Posterior vena cava (tissue), 2 donors: ENCODE data around the gene LAPTM5. TPM values are rescaled to one million over a fixed set of nuclear protein-coding genes. Genes with fewer than 3 reads are reported as not detected.
A peak's percentile ranks its signal among the peaks of the same experiment; 100 is the strongest.
"Not testable (repeated sequence)": the region's sequence is repeated elsewhere in the genome, so short reads cannot be mapped to it uniquely, and the experiment has no call there.

Experiments used
- DNase-seq: peaks from one replicate; pipeline ENCODE4 v3.0.0-alpha.2; 2020; ENCODE audit warnings: low spot score
- intact Hi-C, 2 donors: fragments of 100-400 bp; cut with DNase I; formaldehyde crosslinking; loops; one replicate each; pipeline versions ENCODE4 v1.14.1 to v1.14.2; 2022 to 2023
- long read RNA-seq, 2 donors: library from polyadenylated mRNA; unstranded; transcript quantifications; one replicate each; pipeline ENCODE4 v2.0.0, GENCODE V29; 2020 to 2021
- total RNA-seq, 2 donors: library from RNA; stranded (reverse); fragmentation: NEBNext Ultra II Directional; extraction: Animal tissue kit (Norgen Biotek cat#: 25700); gene quantifications; one replicate each; pipeline ENCODE4 v1.2.1, GENCODE V29; 2021
- donor health status: DM: yes; HTN: yes; CAD: no.
- donor health status: DM: yes; HTN: yes; CAD: no.

The LAPTM5 gene, protein sequence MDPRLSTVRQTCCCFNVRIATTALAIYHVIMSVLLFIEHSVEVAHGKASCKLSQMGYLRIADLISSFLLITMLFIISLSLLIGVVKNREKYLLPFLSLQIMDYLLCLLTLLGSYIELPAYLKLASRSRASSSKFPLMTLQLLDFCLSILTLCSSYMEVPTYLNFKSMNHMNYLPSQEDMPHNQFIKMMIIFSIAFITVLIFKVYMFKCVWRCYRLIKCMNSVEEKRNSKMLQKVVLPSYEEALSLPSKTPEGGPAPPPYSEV
- total RNA-seq, result 100 to 1,000 TPM in 1 of 2 donors, 10 to 100 TPM in 1; 80.1 to 120 TPM
- long read RNA-seq, donor 1, transcript LAPTM5-201 (8 exons, 2,223 nt), result major isoform, 27 of 41 reads
- long read RNA-seq, donor 1, partial matches to known transcripts, result 6 of 41 reads
- long read RNA-seq, donor 1, other reads (novel, unspliced or antisense), result 8 of 41 reads
- long read RNA-seq, donor 2, transcript LAPTM5-201 (8 exons, 2,223 nt), result major isoform, 30 of 45 reads
- long read RNA-seq, donor 2, partial matches to known transcripts, result 6 of 45 reads
- long read RNA-seq, donor 2, other reads (novel, unspliced or antisense), result 9 of 45 reads

DNA sequence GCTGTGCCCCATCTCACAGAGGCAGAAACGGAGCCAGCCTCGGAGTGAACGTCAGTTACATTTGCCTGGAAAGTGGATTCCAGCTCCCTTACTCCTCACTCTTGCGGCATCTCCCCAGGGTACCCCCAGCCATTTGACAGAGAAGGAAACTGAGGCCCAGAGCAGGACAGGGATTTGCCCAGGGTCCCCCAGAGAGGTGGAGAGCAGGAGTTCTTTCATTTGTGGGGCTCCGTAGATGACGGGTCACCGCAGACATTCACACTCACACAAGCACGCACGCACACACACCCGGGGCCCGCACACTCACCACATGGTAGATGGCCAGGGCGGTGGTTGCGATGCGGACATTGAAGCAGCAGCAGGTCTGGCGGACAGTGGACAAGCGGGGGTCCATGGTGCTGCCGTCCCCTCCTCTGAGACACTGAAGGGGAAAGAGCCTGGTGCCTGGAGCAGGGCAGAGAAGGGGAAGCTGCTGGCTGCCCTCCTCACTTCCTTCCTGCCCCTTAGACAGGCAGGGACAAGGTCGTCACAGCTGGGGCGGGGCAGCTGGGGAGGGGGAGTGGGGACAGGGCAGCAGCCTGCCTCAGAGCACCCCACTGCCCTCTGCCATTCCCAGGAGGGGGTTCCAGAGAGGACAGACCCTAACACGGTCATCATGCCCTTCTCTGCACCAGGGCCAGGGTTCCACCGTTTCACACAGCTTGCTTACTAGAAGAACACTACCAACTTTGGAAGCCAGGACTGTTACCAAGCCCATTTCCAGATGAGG is at the start of gene LAPTM5:
Gene LAPTM5, minus strand, starts transcription at position 423 of the 769 bp plus-strand sequence. Its CDS starts 29 bp downstream, at position 394.
- peak; percentile 93 for DNase-seq
- intact Hi-C loops, result no loop called here

DNA sequence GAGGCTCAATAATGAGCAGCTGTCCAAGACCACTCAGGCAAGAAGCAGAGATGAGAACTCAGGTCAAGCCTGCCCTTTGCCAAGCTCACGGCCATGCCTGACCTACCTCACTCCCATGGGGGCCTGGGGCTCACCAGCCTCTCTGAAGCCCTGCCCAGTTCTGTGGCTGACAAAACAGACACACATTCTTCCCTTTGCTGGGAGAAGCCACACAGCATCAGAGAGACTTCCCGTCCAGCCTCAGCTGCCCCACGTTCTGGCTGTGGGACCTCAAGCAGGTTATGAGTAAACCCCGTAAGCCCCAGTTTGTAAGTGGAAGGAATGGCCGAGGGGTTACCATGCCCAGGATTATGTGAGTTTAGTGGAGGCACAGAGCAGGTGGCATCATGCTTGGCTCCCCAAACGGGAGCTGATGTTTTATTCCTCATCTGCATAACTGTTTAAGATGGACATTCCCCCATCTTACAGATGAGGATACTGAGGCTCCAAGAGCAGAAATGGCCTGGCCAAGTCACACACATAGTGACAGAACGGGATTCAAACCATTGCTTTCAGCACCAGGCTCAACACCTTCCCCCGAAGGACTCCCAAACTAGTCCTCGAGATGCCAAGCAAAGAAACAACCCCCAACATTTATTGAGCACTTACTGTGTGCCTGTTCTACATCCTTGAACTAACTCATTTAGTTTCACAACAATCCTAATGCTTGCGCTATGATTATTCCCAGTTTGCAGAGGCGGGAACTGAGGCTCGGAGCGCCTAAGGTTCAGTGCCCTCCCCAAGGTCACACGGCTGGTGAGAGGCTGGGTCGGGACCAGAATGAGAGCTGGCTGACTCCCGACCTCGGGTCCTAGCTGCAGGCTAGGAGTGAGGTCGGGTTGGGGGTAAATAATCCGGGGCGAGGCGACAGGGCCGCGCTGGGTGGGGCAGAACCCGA is 49.1 kb upstream of the LAPTM5 start:
- intact Hi-C loops, result loop anchor here in 1 of 2 donors (10.0 kb wide), 1 partner anchor 498 kb away; no protein-coding TSS in a partner anchor
- DNase-seq, result no peak

DNA sequence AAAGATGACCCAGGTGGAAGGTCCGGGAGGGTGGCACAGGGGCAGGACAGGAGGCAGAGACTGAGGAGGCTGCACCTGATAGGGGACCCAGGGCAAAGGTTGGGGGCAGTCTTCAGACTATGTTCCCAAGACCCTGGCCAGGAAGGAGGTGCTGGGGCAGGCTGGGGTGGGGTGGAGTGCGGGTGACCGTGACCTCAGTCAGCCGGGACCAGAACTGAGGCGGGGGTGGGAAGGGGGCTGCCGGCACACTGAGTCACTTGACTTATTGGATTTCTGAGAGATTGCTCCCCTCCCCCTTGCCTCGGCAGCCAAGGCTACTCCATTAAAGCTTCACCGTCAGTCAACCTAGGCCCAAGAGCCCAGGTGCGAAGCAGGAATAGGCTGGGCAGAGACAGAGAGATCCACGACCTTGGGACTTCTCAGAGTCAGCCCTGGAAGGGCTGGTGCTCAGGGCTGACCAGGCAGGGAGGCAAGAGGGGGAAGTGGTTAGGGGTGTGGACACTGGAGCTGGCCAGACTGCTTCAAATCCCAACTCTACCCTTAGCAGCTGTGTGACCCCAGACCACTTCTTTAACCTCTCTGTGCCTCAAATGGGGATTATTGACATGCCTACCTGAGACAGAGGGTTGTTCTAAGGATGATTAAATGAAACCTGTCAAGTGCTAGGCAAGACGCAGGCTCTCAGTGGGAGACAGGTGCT is 47.9 kb upstream of the LAPTM5 start:
- no peak for DNase-seq
- intact Hi-C loops, result loop anchor here in 1 of 2 donors (10.0 kb wide), 1 partner anchor 499 kb away; no protein-coding TSS in a partner anchor

DNA sequence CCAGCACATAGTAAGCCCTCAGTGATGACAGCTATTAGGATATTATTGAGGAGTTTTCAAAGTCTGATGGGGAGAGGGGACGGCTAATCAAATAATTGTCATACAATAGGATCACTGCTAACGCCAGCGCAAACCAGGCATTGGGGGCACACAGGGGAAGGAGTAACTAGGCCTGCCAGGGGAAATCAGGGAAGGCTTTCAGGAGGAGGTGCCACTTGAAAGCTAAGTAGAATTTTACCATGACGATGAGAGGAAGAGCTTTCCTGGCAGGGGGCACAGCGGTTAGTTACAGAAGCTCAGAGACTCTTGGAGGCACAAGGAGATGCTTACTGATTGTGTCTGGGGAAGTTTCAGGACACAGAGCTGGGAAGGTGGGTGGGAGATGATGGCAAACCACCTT is 47.2 kb upstream of the LAPTM5 start:
- intact Hi-C loops, result loop anchor here in 1 of 2 donors (10.0 kb wide), 1 partner anchor 500 kb away; no protein-coding TSS in a partner anchor
- DNase-seq, result no peak

DNA sequence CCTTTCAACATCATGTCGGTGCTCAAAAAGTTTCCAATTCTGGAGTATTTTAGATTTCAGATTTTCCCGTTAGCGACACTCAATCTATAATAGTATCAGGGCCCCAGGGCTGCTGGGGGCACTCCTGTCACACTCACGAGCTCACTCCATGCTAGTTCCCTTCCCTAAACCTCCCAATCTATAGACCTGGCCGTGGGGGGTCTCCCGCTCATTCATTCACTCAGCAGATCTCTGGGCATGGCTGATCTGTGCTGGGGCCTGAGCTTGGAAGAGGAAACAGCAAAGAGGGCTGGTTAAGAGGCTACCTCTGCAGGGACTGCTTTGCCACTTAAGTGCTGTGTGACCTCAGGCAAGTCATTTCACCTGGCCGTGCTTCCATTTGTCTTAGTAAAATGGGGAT is 46.8 kb upstream of the LAPTM5 start:
- intact Hi-C loops, result loop anchor here in 1 of 2 donors (10.0 kb wide), 1 partner anchor 500 kb away; no protein-coding TSS in a partner anchor
- DNase-seq, result no peak

DNA sequence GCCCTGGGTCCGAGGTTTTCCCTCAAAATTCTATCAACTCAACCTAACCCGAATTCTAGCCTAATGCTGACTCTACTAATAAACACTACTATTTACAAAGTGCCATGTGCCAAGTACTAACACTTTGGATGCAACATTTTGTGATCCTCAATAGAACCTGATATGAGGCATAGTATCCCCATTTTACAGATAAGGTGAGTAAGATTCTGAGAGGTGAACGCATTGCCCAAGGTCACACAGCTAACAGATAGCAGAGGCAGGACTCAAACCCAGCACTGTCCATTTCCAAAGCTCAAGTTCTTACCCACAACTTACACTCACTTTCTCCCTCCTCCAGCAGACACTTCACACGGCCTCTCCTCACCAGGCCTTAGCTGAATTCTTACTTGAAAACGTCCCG is 46.0 kb upstream of the LAPTM5 start:
- intact Hi-C loops, result loop anchor here in 1 of 2 donors (10.0 kb wide), 1 partner anchor 501 kb away; no protein-coding TSS in a partner anchor

DNA sequence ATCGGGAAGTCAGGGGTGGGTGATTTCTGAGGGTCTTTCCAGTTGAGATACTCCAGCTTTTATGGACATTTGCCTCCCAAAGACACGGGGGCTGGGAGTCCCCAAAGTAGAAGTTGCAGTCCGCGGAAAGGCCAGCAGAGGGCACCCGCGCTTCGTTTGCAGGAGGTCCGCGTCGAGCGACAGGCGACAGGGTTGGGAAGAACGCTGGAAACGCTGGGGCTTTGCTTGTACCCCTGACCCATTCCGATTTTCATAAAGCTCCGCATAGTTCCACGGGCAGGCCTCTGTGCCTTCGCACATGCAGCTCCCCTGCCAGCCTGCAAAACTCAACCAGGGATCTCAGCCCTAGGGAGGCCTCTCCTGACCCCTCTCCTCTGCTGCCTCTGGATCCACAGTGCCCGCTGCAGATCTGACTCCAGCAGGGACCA is 44.2 kb upstream of the LAPTM5 start:
- intact Hi-C loops, result loop anchor here (2.0 to 10.0 kb wide), 3 partner anchors 109 to 503 kb away; no protein-coding TSS in a partner anchor
- peak; percentile 95 for DNase-seq

More for the DNA sequence above, 46.0 kb upstream of the LAPTM5 start:
- no peak for DNase-seq

DNA sequence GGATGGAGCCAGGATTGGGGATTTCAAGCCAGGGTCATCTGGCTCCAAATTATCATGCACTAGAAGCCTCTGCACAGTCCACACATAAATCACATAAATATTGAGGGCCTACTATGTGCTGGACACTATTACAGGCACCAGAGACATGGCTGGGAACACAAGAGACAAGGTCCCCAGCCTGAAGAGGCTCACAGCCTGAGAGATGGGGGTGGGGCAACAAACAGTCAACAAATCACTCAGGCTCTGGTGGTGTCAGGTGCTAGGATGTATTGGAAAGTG is 41.6 kb upstream of the LAPTM5 start:
- DNase-seq, result no peak
- intact Hi-C loops, result no loop called here

DNA sequence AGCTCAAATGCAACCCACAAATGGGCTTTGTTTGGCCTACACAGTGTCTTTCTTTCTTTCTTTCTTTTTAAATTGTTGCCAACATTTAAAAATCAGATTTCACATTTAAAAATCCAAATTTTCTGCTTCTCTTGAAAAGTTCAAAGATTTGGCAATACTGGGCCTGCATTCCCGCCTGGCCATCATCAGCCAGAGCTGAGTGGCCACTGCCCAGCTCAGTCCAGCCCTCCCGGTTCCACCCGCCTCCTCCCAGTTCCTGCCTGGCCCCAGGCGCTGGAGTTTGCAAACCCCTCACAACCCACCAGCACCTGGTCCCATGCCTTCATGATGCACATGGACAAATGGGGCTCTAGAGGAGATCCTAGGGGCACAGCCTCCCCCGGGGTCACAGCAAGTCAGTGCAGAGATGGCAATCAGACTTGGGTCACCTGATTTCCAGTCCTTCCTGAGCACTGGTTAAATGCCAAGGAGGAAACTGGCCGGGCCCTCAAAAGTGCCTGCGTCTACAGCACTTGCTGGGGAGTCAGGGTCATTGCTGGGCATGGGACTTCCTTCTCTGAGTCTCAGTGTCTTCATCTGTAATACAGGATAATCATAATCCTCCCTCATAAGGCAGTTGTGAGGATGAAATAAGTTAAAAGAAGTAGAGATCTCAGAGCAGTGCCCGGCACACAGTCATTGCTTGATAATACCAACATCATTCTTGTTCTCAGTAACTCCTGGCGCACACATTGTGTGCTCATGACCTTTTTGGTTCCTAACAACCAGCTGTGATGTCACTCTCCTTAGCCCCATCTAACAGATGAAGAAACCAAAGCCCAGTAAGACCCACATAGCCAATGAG is 41.0 kb upstream of the LAPTM5 start:
- peak; percentile 91 for DNase-seq
- intact Hi-C loops, result no loop called here

DNA sequence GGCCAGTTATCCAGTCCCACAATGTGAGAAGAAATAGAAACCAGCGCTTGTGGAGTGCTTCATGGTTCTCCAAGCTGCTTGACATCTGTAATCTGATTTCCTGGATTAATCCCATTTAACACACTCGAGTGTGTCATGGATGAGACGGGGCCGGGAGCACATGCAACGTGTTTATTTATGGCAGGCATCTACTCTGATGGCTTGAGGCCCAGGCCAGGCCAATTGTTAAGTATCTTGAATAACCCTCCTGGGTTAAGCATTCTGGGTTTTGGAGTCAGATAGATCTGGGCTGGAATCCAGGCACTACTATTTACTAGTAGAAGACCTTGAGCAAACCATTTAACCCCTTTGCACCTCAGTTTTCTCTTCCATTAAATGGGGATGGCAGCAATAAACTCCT is 37.5 kb upstream of the LAPTM5 start:
- DNase-seq, result no peak
- intact Hi-C loops, result no loop called here

DNA sequence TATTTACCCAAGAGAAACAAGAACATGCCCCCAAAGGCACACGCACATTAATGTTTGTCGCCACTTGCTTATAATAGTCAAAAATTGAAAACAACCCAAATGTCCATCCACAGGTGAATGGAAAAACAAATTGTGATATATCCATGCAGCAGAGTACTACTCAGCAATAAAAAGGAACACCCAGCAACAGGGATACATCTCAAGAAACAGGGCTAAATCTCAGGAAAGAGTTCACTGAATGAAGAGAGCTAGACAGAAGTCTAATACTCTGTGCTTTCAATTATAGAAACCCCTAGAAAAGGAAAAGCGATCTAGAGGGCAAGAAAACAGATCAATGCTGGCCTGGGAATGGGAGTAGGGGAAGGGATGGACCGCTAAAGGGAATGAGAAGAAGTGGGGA is 36.7 kb upstream of the LAPTM5 start:
- no peak for DNase-seq
- intact Hi-C loops, result no loop called here

DNA sequence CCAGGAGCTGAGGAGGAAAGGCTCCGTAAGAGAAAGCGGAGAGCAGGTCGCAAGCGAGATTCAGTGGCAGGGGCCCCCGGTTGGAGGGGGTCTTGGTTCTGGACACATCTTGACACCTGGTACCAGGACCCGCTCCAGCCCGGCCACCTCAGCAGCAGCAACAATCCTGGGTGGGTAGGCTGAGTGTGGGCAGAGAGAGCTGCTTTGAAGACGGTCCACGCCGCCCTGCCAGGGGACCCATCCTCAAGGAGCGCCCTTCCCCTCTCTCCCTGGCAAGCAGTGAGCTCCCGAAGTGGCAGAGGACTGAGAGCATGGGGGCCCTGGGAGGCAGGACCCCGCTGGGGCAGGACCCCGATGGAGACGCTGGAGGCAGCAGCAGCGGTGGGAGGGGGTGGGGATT is 35.6 kb upstream of the LAPTM5 start:
- DNase-seq, result no peak
- intact Hi-C loops, result no loop called here

DNA sequence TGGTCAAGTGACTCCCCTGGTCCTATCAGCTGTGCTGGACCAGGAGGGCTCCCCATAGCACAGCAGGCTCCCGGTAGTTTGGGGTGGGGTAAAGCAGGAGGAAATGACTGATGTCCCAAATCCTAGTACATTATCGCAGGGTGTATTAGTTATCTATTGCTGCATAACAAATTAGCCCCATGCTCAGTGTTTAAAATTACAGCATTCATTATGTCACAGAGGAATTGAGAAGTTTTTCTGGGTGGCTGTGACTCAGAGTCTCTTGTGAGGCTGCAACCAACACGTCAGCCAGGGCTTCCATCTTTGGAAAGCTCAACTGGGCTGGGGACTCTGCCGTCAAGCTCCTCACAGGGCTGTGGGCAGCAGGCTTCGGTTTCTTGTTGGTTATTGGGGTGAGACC is 34.3 kb upstream of the LAPTM5 start:
- intact Hi-C loops, result no loop called here
- peak; percentile 37 for DNase-seq

DNA sequence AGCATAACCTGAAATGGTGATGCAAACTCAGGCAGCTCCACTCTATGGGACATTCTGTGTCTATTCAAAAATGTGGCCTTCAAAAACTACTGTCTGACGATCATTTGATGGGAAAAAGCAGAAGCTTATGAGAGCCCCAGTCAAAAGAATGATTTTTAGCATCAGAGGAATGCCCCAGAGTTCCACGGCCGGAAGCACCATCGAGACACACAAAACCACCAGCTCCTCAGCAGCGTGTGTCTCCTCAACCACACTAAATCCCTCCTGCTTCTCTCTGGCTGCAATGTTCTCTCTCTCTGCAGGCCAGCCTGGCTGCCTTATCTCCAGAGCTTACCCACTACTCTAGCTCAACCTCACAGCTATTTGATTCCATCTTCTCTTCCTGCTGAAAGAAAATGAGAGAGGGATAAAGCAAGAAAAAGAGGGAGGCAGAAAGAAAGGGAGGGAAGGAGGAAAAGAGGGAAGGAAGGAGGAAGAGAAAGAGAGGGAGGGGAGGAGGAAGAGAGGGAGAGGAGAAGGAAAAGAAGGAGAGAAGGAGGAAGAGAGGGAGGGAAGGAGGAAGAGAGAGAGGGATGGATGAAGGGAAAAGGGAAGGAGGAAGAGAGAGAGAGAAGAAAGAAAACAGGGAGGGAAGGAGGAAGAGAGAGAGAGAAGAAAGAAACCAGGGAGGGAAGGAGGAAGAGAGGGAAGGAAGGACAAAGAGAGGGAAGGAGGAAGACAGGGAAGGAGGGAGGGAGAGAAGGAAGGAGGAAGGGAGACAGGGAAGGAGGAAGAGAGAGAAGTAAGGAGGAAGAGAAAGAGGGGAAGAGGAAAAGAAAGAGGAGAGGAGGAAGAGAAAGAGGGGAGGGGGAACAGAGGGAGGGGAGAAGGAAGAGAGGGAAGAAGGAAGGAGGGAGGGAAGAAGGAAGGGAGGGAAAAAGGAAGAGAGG is 33.5 kb upstream of the LAPTM5 start:
- peak; percentile 63 for DNase-seq
- intact Hi-C loops, result no loop called here

DNA sequence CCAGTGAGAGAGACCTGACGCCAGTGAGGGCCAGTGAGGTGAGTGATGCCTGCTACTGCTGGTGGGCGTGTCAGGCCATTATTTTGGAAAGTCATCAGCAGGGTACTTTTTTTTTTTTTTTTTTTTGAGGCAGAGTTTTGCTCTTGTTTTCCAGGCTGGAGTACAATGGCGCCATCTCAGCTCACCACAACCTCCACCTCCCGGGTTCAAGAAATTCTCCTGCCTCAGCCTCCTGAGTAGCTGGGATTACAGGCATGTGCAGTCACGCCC is 32.6 kb upstream of the LAPTM5 start:
- intact Hi-C loops, result not testable (repeated sequence)
- peak; percentile 35 for DNase-seq

DNA sequence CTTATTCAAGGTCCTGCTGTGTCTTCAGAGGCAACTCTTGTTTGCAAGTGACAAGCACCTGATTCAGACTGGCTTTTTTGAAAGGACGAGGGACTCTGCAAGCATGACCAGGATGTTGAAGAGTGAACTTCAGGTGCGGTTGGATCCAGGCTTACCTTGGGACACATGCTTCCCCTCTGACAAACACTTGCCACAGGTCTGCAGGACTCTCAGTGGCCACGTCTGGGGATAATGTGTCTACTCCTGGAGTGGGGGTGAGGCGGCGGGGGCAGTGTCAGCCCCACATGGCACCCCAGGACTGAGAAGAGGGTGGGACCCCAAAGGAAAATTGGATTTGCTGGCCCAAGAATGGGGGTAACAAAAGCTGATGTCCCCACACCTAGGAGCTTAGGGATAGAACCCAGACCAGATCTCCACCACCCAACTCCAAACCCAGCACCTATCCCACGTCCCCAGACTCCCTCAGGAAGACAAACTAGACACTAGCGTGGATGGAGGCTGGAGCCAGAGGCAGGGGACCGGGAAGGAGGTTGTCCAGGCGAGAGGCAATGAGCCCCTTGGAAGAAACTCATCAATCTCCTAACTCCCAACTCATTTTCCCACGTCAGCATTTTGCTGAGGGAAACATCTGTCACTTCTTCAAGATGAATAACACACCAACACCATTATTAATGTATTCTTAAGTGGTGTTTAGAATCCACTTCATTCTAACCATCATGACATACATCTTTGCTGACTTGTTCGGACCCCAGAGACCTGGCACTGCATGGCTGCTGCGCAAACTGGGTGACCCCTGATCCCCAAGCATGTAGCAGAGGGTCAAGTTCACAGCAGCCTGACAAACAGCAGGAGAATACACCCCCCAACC is 32.0 kb upstream of the LAPTM5 start:
- intact Hi-C loops, result loop anchor here in 1 of 2 donors (10.0 kb wide), 1 partner anchor 295 kb away; no protein-coding TSS in a partner anchor
- peak; percentile 64 for DNase-seq
